ENCODE results near the gene FBXO9. TPM values are rescaled to one million over a fixed set of nuclear protein-coding genes. Genes with fewer than 3 reads are reported as not detected.
A peak's percentile ranks its signal among the peaks of the same experiment; 100 is the strongest.
"Not testable (repeated sequence)": the region's sequence is repeated elsewhere in the genome, so short reads cannot be mapped to it uniquely, and the experiment has no call there.

FBXO9 gene
- polyA plus RNA-seq, 6 donors from 2014 or later = 46.2 to 72.0 (median 51.8) TPM

- Mint-ChIP-seq H3K9me3 (peaks cover 0 to 5% (median 0%) of the 10 kb centered on the region in 7 donors), H3K4me1 (peaks cover 41 to 44% (median 41%) of the 10 kb centered on the region in 3 donors), H3K36me3 (peaks cover 10 to 14% of the 10 kb centered on the region in 2 donors), H3K4me3 (peak overlapping the region in 1 of 8 donors; percentile 36), H3K27me3 (no peaks in the 10 kb centered on the region), H3K27ac (peak overlapping the region in 2 of 6 donors; percentile 52 to 75)
- no peak for DNase-seq
- ATAC-seq (ENCODE audit: low read depth in 2 of 2) = no peak
These were observed 9.3 kb upstream of the FBXO9 start for GRCh38 chr6:53055873-53056272.

GRCh38 chr6:53056273-53056672 lies 8.9 kb upstream of the FBXO9 start:
- ATAC-seq (ENCODE audit: low read depth in 2 of 2) = peak; percentile 63 to 66
- Mint-ChIP-seq H3K4me1 (peaks cover 43 to 47% (median 44%) of the 10 kb centered on the region in 3 donors), H3K4me3 (no peak overlapping the region)

GRCh38 chr6:53058388-53059195 lies 6.6 kb upstream of the FBXO9 start:
- Mint-ChIP-seq H3K4me3 (peak overlapping the region in 3 of 8 donors; percentile 77 to 97 (median 81)), H3K27me3 (no peaks in the 10 kb centered on the region), H3K27ac (peak overlapping the region in 1 of 6 donors; percentile 27), H3K4me1 (peaks cover 43 to 54% (median 44%) of the 10 kb centered on the region in 3 donors), H3K9me3 (no peaks in the 10 kb centered on the region), H3K36me3 (peaks cover 0 to 5% of the 10 kb centered on the region in 2 donors)
- DNase-seq (no peak), ATAC-seq (ENCODE audit: low read depth in 2 of 2) (no peak)

More at GRCh38 chr6:53056273-53056672, 8.9 kb upstream of the FBXO9 start:
- no peaks in the 10 kb centered on the region for H3K27me3 Mint-ChIP-seq
- no peak for DNase-seq
- H3K27ac Mint-ChIP-seq = peak overlapping the region in 3 of 6 donors; percentile 52 to 75 (median 66)
- peaks cover 7 to 13% of the 10 kb centered on the region in 2 donors for H3K36me3 Mint-ChIP-seq
- peaks cover 0 to 4% (median 0%) of the 10 kb centered on the region in 7 donors for H3K9me3 Mint-ChIP-seq

GRCh38 chr6:53059648-53060589 lies 5.3 kb upstream of the FBXO9 start:
- Mint-ChIP-seq H3K36me3 (no peaks in the 10 kb centered on the region), H3K4me3 (peak overlapping the region; percentile 59 to 98 (median 96)), H3K4me1 (peaks cover 38 to 55% (median 49%) of the 10 kb centered on the region in 3 donors), H3K27ac (peak overlapping the region in 4 of 6 donors; percentile 12 to 89 (median 24)), H3K9me3 (no peaks in the 10 kb centered on the region), H3K27me3 (no peaks in the 10 kb centered on the region)
- DNase-seq (no peak), ATAC-seq (ENCODE audit: low read depth in 2 of 2) (no peak)

GRCh38 chr6:53062169-53062539 lies 3.0 kb upstream of the FBXO9 start:
- peaks cover 29 to 57% (median 48%) of the 10 kb centered on the region in 3 donors for H3K4me1 Mint-ChIP-seq
- no peaks in the 10 kb centered on the region for H3K27me3 Mint-ChIP-seq
- DNase-seq = no peak
- H3K27ac Mint-ChIP-seq = peak overlapping the region in 3 of 6 donors; percentile 65 to 90 (median 89)
- no peaks in the 10 kb centered on the region for H3K36me3 Mint-ChIP-seq
- H3K9me3 Mint-ChIP-seq = no peaks in the 10 kb centered on the region
- peak overlapping the region; percentile 92 to 98 (median 96) for H3K4me3 Mint-ChIP-seq
- no peak for ATAC-seq (ENCODE audit: low read depth in 2 of 2)

- not testable (repeated sequence) for H3K27me3 Mint-ChIP-seq; H3K9me3 Mint-ChIP-seq; DNase-seq; H3K36me3 Mint-ChIP-seq; ATAC-seq (ENCODE audit: low read depth in 2 of 2)
- peak overlapping the region in 3 of 6 donors; percentile 87 to 99 (median 88) for H3K27ac Mint-ChIP-seq
- peak overlapping the region; percentile 70 to 100 (median 98) for H3K4me3 Mint-ChIP-seq
- peaks cover 21 to 56% (median 49%) of the 10 kb centered on the region in 3 donors for H3K4me1 Mint-ChIP-seq
These were observed 949 bp upstream of the FBXO9 start for GRCh38 chr6:53064255-53064654.

- Mint-ChIP-seq H3K9me3 (no peaks in the 10 kb centered on the region), H3K36me3 (no peaks in the 10 kb centered on the region), H3K27me3 (no peaks in the 10 kb centered on the region), H3K4me3 (peak overlapping the region; percentile 92 to 100 (median 99)), H3K4me1 (peaks cover 16 to 53% (median 44%) of the 10 kb centered on the region in 3 donors), H3K27ac (peak overlapping the region; percentile 53 to 99 (median 97))
- ATAC-seq (ENCODE audit: low read depth in 2 of 2) (peak; percentile 79 to 80), DNase-seq (peak; percentile 95)
These were observed 408 bp upstream of the FBXO9 start for GRCh38 chr6:53064726-53065265.

- Mint-ChIP-seq H3K4me1 (peaks cover 10 to 44% (median 38%) of the 10 kb centered on the region in 3 donors), H3K9me3 (no peaks in the 10 kb centered on the region), H3K4me3 (peak overlapping the region; percentile 92 to 100 (median 99)), H3K27me3 (no peaks in the 10 kb centered on the region), H3K27ac (peak overlapping the region in 4 of 6 donors; percentile 37 to 88 (median 72)), H3K36me3 (no peaks in the 10 kb centered on the region)
- ATAC-seq (ENCODE audit: low read depth in 2 of 2) = no peak
- DNase-seq = peak; percentile 9
These were observed 843 bp downstream of the FBXO9 start for GRCh38 chr6:53066077-53066417.

GRCh38 chr6:53066874-53067706 lies 1.9 kb downstream of the FBXO9 start:
- Mint-ChIP-seq H3K36me3 (peaks cover 0 to 2% of the 10 kb centered on the region in 2 donors), H3K4me3 (peak overlapping the region in 7 of 8 donors; percentile 23 to 100 (median 96)), H3K4me1 (peaks cover 11 to 42% (median 36%) of the 10 kb centered on the region in 3 donors), H3K27me3 (no peaks in the 10 kb centered on the region), H3K9me3 (no peaks in the 10 kb centered on the region), H3K27ac (peak overlapping the region in 2 of 6 donors; percentile 1 to 16)
- DNase-seq = no peak
- ATAC-seq (ENCODE audit: low read depth in 2 of 2) = no peak

- H3K4me1 Mint-ChIP-seq = peaks cover 14 to 36% (median 36%) of the 10 kb centered on the region in 3 donors
These were observed 2.7 kb downstream of the FBXO9 start for GRCh38 chr6:53067849-53068361.

GRCh38 chr6:53069427-53069826 lies 4.2 kb downstream of the FBXO9 start:
- DNase-seq (no peak), ATAC-seq (ENCODE audit: low read depth in 2 of 2) (no peak)
- H3K9me3 Mint-ChIP-seq = no peaks in the 10 kb centered on the region
- H3K36me3 Mint-ChIP-seq = peaks cover 6 to 18% of the 10 kb centered on the region in 2 donors
- no peaks in the 10 kb centered on the region for H3K27me3 Mint-ChIP-seq
- peak overlapping the region in 1 of 8 donors; percentile 15 for H3K4me3 Mint-ChIP-seq
- H3K27ac Mint-ChIP-seq = no peak overlapping the region
- H3K4me1 Mint-ChIP-seq = peaks cover 16 to 34% (median 34%) of the 10 kb centered on the region in 3 donors

More at GRCh38 chr6:53067849-53068361, 2.7 kb downstream of the FBXO9 start:
- Mint-ChIP-seq H3K4me3 (peak overlapping the region in 1 of 8 donors; percentile 54), H3K9me3 (no peaks in the 10 kb centered on the region), H3K36me3 (peaks cover 0 to 5% of the 10 kb centered on the region in 2 donors), H3K27ac (no peak overlapping the region), H3K27me3 (no peaks in the 10 kb centered on the region)
- DNase-seq (no peak), ATAC-seq (ENCODE audit: low read depth in 2 of 2) (no peak)

GRCh38 chr6:53070806-53071205 lies 5.6 kb downstream of the FBXO9 start:
- Mint-ChIP-seq H3K27me3 (no peaks in the 10 kb centered on the region), H3K9me3 (no peaks in the 10 kb centered on the region), H3K27ac (no peak overlapping the region), H3K4me3 (peak overlapping the region in 1 of 8 donors; percentile 42), H3K4me1 (peaks cover 18 to 31% (median 31%) of the 10 kb centered on the region in 3 donors), H3K36me3 (peaks cover 10 to 22% of the 10 kb centered on the region in 2 donors)
- peak; percentile 35 to 44 for ATAC-seq (ENCODE audit: low read depth in 2 of 2)
- no peak for DNase-seq
